Ovary (tissue), 9 donors: Measurements from ENCODE around the gene TEX48. TPM values are rescaled to one million over a fixed set of nuclear protein-coding genes. Genes with fewer than 3 reads are reported as not detected.

Experiments used
- DNase-seq, 5 donors: peaks; one replicate each; pipeline ENCODE4 v3.0.0-alpha.2; 2019 to 2020
- H3K27ac ChIP-seq, 2 donors: fragments of 200-600 bp; one replicate each; pipeline versions ENCODE4 v1.5.1 to v1.8.0; 2019 to 2022
- H3K27me3 ChIP-seq: fragments of 200-600 bp; one replicate; pipeline ENCODE4 v1.8.0; 2022
- H3K36me3 ChIP-seq: fragments of 200-600 bp; sonication (generic); one replicate; pipeline ENCODE4 v1.5.1; 2019
- H3K4me1 ChIP-seq: one replicate; pipeline ENCODE4 v1.8.1; 2013; ENCODE audit warnings: mild to moderate bottlenecking, moderate library complexity; ENCODE audit not compliant: insufficient read depth
- H3K4me3 ChIP-seq: fragments of 200-600 bp; sonication (generic); one replicate; pipeline ENCODE4 v1.5.1; 2017
- H3K9me3 ChIP-seq, 2 donors: fragments of 200-600 bp in 1 of 2; sonication (generic) in 1 of 2; one replicate each; pipeline versions ENCODE4 v1.5.1 to v1.8.1; 2013 to 2019; ENCODE audit warnings: mild to moderate bottlenecking in 1 of 2, moderate library complexity in 1 of 2
- CTCF ChIP-seq, 3 donors: fragments of 450-650 bp in 2 of 3; fragments of 200-600 bp in 1 of 3; IDR thresholded peaks; one replicate each; pipeline versions ENCODE4 v1.5.1 to v1.8.0; 2016 to 2022; ENCODE audit warnings: antibody characterized with exemption in 3 of 3, mild to moderate bottlenecking in 1 of 3
- EP300 ChIP-seq: sonication (generic); formaldehyde crosslinking; IDR thresholded peaks from one replicate; pipeline ENCODE4 v1.6.1; 2017; ENCODE audit warnings: antibody characterized with exemption
- POLR2A ChIP-seq: fragments of 450-650 bp; IDR thresholded peaks from one replicate; pipeline ENCODE4 v1.6.1; 2017; ENCODE audit warnings: antibody characterized with exemption, mild to moderate bottlenecking, moderate library complexity
- WGBS, 3 donors: extraction: QIAGEN DNeasy Blood & Tissue Kit in 1 of 3; methylation state at CpG; one replicate each; pipeline versions ENCODE4 v1.1.5 to v1.1.7; 2013 to 2017; 5-methylcytosine and 5-hydroxymethylcytosine counted together
- intact Hi-C, 4 donors: fragments of 100-400 bp; cut with DNase I; formaldehyde crosslinking; loops; one replicate each; pipeline versions ENCODE4 v1.11.0 to v1.15.1; 2022 to 2023
- polyA plus RNA-seq, 2 donors: library from polyadenylated mRNA; stranded (reverse); fragments of 200-250 nt in 1 of 2; fragments of 350-450 nt in 1 of 2; fragmentation: Illumina TruSeq in 1 of 2; extraction: RNeasy Lipid Tissue Mini Kit (QIAGEN cat#74804) in 1 of 2; gene quantifications; one replicate each; pipeline ENCODE4 v1.2.3, GENCODE V29; 2013 to 2014
- total RNA-seq, 7 donors: library from RNA; depleted of rRNA in 2 of 7; stranded (reverse); fragments of >200 nt in 2 of 7; fragmentation: NEBNext Ultra II Directional in 3 of 7; extraction: Animal tissue kit (Norgen Biotek cat#: 25700) in 3 of 7; gene quantifications; one replicate each; pipeline versions ENCODE4 v1.1.0 to v1.2.4, GENCODE V29; 2016 to 2023
- donor health status: DM: no; HTN: no; CAD: no; lungs with moderate emphysema.
- donor health status: DM: no; HTN: no; CAD: no.
- donor health status: Bipolar disorder and iron deficiency.
- donor health status: DM: yes; HTN: yes; CAD: no.
- donor health status: DM: no; HTN: no; CAD: no.
- donor health status: DM: yes; HTN: yes; CAD: no.

TEX48 gene
- total and polyA plus RNA-seq, 9 donors, result not detected

GRCh38 chr9:114723931-114724330, 41.9 kb upstream of the TEX48 start:
- no peaks in the 10 kb centered on the region for H3K36me3 ChIP-seq
- no peak overlapping the region for H3K4me3 ChIP-seq
- no peak for DNase-seq
- 95 to 97% (median 96%) methylated on average over 1 of the region's 1 CpG for WGBS, 3 donors
- H3K27ac ChIP-seq, result no peak overlapping the region
- intact Hi-C loops, result no loop called here
- no peaks in the 10 kb centered on the region for H3K27me3 ChIP-seq
- no peaks in the 10 kb centered on the region for H3K4me1 ChIP-seq
- no peaks in the 10 kb centered on the region for H3K9me3 ChIP-seq
- no peak for TF ChIP-seq CTCF (IDR thresholded peaks at IDR 0.05)

GRCh38 chr9:114722937-114723620, 41.1 kb upstream of the TEX48 start:
- no peak overlapping the region for H3K4me3 ChIP-seq
- WGBS, 3 donors, result 55 to 66% (median 58%) methylated on average over 7 of the region's 7 CpGs
- no peak overlapping the region for H3K27ac ChIP-seq
- no peaks in the 10 kb centered on the region for H3K27me3 ChIP-seq
- no peaks in the 10 kb centered on the region for H3K4me1 ChIP-seq
- intact Hi-C loops, result no loop called here
- no peaks in the 10 kb centered on the region for H3K36me3 ChIP-seq
- no peak for DNase-seq
- no peaks in the 10 kb centered on the region for H3K9me3 ChIP-seq
- TF ChIP-seq EP300, result no peak
- TF ChIP-seq POLR2A, result no peak
- TF ChIP-seq CTCF (IDR thresholded peaks at IDR 0.05), result no peak

DNA sequence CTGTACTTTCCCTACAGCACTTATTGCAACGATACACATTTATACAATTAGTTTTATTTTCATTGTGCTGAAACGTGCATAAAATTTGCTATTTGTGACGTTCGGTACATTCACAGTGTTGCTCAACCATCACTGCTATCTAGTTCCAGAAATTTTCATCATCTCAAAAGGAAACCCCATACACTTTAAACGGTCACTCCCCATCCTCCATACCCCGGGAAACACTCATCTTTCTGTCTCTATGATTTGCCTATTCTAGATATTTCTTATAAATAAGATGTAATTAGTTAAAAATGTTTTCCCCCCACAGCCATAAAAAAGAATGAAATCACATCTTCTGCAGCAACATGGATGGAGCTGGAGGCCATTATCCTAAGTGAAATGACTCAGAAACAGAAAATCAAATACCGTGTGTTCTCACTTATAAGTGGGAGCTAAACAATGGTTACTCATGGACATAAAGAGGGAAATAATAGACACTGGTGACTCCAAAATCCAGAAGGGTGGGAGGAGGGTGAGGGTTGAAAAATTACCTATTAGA, 40.2 kb upstream of the TEX48 start:
- TF ChIP-seq CTCF (IDR thresholded peaks at IDR 0.05), result no peak
- TF ChIP-seq EP300, result no peak
- no peak for TF ChIP-seq POLR2A
- H3K36me3 ChIP-seq, result no peaks in the 10 kb centered on the region
- WGBS, 3 donors, result 60 to 64% (median 62%) methylated on average over 7 of the region's 7 CpGs
- intact Hi-C loops, result no loop called here
- H3K27ac ChIP-seq, result no peak overlapping the region
- DNase-seq, result no peak
- H3K4me1 ChIP-seq, result no peaks in the 10 kb centered on the region
- no peaks in the 10 kb centered on the region for H3K9me3 ChIP-seq
- H3K4me3 ChIP-seq, result no peak overlapping the region
- H3K27me3 ChIP-seq, result no peaks in the 10 kb centered on the region

DNA sequence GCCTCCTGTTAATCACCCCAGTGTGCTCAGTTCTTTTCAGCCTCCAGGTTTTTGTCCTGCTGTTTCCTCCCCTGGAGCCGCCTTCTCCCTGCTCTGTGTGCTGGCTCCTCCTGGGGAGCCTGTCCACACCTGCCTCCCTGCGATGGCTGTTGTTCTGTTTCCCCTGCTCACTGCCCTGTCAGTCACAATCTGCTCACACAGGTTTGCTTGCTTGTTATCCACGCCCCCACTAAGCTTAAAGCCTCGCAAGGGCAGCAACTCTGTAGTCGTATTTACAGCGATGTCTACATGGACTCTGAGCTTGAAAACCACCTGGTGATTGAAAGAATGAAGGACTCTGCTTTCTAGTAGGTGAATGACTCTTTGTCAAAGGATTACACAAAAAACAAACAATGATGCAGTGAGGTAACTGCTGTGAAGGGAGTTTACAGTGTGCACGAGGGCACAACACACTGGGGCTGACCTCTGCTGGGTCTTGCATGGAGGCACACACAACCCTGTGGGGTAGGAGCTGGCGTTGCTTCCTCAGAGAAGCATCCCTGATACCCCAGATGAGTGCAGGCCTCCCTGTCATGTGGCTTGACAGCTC, 39.6 kb upstream of the TEX48 start:
- Histone ChIP-seq H3K9me3 (no peaks in the 10 kb centered on the region), H3K4me3 (no peak overlapping the region), H3K36me3 (no peaks in the 10 kb centered on the region), H3K27me3 (no peaks in the 10 kb centered on the region), H3K27ac (no peak overlapping the region), H3K4me1 (no peaks in the 10 kb centered on the region)
- TF ChIP-seq CTCF (IDR thresholded peaks at IDR 0.05) (no peak), POLR2A (no peak), EP300 (no peak)
- intact Hi-C loops, result no loop called here
- 52 to 58% (median 57%) methylated on average over 8 of the region's 8 CpGs for WGBS, 3 donors
- no peak for DNase-seq
